Measurements from ENCODE around the gene FAU. TPM values are rescaled to one million over a fixed set of nuclear protein-coding genes. Genes with fewer than 3 reads are reported as not detected.

FAU gene
- total and polyA plus RNA-seq, 4 donors: 174 to 693 (median 613) TPM

DNA sequence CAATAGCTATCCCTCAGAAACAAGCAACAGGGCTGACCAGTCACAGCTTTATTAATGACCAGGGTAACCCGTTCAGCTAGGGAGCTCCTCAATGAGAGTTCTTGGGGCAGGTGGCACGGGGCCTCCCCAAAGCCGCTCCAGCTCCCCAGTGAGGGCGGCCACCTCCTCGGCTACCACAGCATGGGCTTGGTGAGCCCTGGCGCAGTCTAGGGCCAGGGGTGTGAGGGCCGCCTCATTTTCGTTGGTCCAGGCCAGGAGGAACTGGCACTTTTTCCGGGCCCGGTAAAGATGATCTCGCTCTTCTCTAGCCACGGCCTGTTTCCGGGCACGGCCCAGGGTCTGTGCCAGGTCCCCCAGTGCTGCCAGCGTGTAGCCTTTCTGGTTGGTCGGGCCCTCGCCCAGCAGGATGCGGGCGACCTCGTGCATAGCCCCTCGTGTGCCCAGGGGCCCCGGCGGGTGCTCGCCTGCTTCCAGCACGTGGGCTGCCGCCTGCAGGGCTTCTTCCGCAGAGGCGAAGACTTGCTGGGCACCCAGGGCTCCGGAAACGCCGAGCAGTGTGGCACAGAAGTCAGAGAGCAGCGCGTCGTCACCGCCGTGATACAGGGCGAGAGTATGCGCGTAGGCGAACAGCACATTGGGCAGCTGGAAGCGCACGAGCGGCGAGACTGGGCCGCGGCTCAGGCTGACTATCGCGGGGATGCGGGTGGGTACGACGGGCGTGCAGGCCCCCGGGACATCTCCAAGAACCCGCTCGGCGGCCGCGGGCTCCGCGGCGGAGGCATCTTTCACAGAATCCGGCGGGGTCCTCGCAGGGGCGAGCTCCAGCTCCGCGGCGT, 5.3 kb downstream of the FAU start:
- Histone ChIP-seq H3K27ac (ENCODE audit: low read depth, low read length) (peak overlapping the region; percentile 84), H3K4me1 (ENCODE audit: control insufficient read depth, insufficient read depth, low read length) (peaks cover 71% of the 10 kb centered on the region), H3K27me3 (ENCODE audit: control insufficient read depth, insufficient read depth, low read length) (no peaks in the 10 kb centered on the region), H3K36me3 (ENCODE audit: control insufficient read depth, insufficient read depth, low read length) (peaks cover 67% of the 10 kb centered on the region), H3K9me3 (ENCODE audit: control insufficient read depth, insufficient read depth, low read length) (no peaks in the 10 kb centered on the region), H3K4me3 (ENCODE audit: low read depth, low read length) (peak overlapping the region; percentile 94)
- peak in 2 of 6 donors; percentile 27 to 33 for DNase-seq (ENCODE audit: low read depth in 4 of 6, low spot score in 6 of 6)
- WGBS (ENCODE audit: insufficient coverage): 19% methylated on average over 68 of the region's 68 CpGs

DNA sequence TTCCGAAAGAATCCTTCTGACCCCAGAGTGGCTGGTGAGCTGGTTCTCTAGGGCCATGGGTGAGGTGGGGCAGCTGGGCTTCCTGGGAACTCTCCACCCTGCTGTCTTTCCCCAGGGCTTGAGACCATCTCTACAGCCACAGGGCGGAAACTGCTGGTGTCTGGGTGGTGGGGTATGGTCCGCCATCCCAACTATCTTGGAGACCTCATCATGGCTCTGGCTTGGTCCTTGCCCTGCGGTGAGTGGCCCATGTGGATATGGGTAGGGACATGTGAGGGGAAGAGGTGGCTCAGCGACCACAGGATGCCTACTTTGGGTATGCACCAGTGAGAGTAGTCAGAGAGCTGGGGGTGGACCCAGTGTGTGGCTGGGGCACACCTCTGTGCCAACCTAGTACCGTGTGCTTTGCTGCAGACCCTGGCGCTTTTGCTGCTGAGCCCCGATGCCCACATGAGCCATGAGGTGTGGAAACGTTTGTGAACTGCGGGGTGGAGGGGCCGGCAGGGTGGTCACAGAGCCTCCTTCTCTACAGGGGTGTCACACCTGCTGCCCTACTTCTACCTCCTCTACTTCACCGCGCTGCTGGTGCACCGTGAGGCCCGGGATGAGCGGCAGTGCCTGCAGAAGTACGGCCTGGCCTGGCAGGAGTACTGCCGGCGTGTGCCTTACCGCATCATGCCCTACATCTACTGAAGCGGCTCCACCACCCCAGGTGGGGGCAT, 6.4 kb downstream of the FAU start:
- no peak for DNase-seq (ENCODE audit: low read depth in 4 of 6, low spot score in 6 of 6)
- peaks cover 72% of the 10 kb centered on the region for H3K4me1 ChIP-seq (ENCODE audit: control insufficient read depth, insufficient read depth, low read length)
- H3K27ac ChIP-seq (ENCODE audit: low read depth, low read length): no peak overlapping the region
- H3K4me3 ChIP-seq (ENCODE audit: low read depth, low read length): no peak overlapping the region
- no peaks in the 10 kb centered on the region for H3K9me3 ChIP-seq (ENCODE audit: control insufficient read depth, insufficient read depth, low read length)
- 94% methylated on average over 19 of the region's 21 CpGs for WGBS (ENCODE audit: insufficient coverage)
- peaks cover 74% of the 10 kb centered on the region for H3K36me3 ChIP-seq (ENCODE audit: control insufficient read depth, insufficient read depth, low read length)
- no peaks in the 10 kb centered on the region for H3K27me3 ChIP-seq (ENCODE audit: control insufficient read depth, insufficient read depth, low read length)

DNA sequence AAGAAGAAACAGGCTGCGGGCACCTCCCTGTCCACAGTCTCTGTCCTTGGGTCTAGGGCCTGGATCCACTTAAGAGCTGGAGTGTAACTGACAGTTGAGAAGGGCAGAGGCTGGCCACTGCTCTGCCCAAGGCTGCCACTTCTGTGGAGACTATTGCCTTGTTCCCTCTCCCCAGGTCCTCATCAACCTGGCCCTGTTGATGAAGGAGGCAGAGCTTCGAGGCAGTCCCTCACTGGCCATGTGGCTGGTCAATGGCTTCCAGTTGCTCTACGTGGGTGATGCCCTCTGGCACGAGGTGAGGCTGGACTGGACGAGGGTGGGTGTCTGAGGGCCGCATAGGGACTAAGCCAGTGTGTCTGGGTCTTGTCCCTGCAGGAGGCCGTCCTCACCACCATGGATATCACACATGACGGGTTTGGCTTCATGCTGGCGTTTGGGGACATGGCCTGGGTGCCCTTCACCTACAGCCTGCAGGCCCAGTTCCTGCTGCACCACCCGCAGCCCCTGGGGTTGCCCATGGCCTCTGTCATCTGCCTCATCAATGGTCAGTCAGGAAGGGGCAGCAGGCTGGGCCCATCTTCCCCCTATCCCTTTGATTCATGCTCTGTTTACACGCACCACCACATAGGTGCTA, 7.3 kb downstream of the FAU start:
- Histone ChIP-seq H3K4me1 (ENCODE audit: control insufficient read depth, insufficient read depth, low read length) (peaks cover 75% of the 10 kb centered on the region), H3K27ac (ENCODE audit: low read depth, low read length) (no peak overlapping the region), H3K9me3 (ENCODE audit: control insufficient read depth, insufficient read depth, low read length) (no peaks in the 10 kb centered on the region), H3K4me3 (ENCODE audit: low read depth, low read length) (no peak overlapping the region), H3K27me3 (ENCODE audit: control insufficient read depth, insufficient read depth, low read length) (no peaks in the 10 kb centered on the region), H3K36me3 (ENCODE audit: control insufficient read depth, insufficient read depth, low read length) (peaks cover 74% of the 10 kb centered on the region)
- 93% methylated on average over 11 of the region's 11 CpGs for WGBS (ENCODE audit: insufficient coverage)
- no peak for DNase-seq (ENCODE audit: low read depth in 4 of 6, low spot score in 6 of 6)

DNA sequence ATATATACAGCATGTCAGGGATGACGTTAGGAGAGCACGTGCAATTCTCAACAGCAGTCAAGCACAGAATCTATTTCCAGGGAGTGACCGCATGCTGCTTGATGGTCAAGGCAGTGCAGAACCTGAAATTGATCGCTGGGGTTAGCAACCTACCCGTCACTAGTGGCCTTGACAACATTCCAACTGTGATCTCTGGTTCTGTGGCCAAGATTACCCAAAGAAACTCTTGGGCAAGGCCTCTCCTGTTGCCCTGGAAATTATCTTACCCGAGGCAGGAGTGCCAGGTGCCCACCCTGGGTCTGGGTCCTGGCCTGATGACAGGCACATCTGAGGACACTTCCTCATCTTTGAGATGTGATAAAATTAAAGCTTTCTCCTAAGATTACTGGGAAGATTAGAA, 8.1 kb downstream of the FAU start:
- Histone ChIP-seq H3K4me3 (ENCODE audit: low read depth, low read length) (no peak overlapping the region), H3K27me3 (ENCODE audit: control insufficient read depth, insufficient read depth, low read length) (no peaks in the 10 kb centered on the region), H3K27ac (ENCODE audit: low read depth, low read length) (no peak overlapping the region), H3K9me3 (ENCODE audit: control insufficient read depth, insufficient read depth, low read length) (no peaks in the 10 kb centered on the region), H3K4me1 (ENCODE audit: control insufficient read depth, insufficient read depth, low read length) (peaks cover 75% of the 10 kb centered on the region), H3K36me3 (ENCODE audit: control insufficient read depth, insufficient read depth, low read length) (peaks cover 74% of the 10 kb centered on the region)
- WGBS (ENCODE audit: insufficient coverage): 90% methylated on average over 6 of the region's 6 CpGs
- DNase-seq (ENCODE audit: low read depth in 4 of 6, low spot score in 6 of 6): no peak

DNA sequence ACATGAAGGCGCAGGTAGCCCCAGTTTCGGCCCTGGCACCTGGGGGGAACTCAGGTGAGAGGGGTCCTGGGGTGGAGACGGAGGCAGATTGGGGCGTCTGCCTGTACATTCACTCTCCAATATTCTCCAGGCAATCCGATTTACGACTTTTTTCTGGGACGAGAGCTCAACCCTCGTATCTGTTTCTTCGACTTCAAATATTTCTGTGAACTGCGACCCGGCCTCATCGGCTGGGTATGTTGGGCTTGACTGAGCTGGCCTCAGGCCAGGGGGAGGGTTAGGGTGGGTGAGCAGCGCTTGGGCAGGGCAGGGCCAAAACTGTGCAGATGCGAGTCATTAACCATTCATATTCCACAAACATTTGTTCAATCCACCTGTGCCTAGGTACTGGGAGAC, 8.6 kb downstream of the FAU start:
- Histone ChIP-seq H3K4me3 (ENCODE audit: low read depth, low read length) (peak overlapping the region; percentile 77), H3K9me3 (ENCODE audit: control insufficient read depth, insufficient read depth, low read length) (no peaks in the 10 kb centered on the region), H3K4me1 (ENCODE audit: control insufficient read depth, insufficient read depth, low read length) (peaks cover 75% of the 10 kb centered on the region), H3K27ac (ENCODE audit: low read depth, low read length) (peak overlapping the region; percentile 78), H3K36me3 (ENCODE audit: control insufficient read depth, insufficient read depth, low read length) (peaks cover 76% of the 10 kb centered on the region), H3K27me3 (ENCODE audit: control insufficient read depth, insufficient read depth, low read length) (no peaks in the 10 kb centered on the region)
- WGBS (ENCODE audit: insufficient coverage): 31% methylated on average over 8 of the region's 14 CpGs
- DNase-seq (ENCODE audit: low read depth in 4 of 6, low spot score in 6 of 6): peak in 1 of 6 donors; percentile 26

DNA sequence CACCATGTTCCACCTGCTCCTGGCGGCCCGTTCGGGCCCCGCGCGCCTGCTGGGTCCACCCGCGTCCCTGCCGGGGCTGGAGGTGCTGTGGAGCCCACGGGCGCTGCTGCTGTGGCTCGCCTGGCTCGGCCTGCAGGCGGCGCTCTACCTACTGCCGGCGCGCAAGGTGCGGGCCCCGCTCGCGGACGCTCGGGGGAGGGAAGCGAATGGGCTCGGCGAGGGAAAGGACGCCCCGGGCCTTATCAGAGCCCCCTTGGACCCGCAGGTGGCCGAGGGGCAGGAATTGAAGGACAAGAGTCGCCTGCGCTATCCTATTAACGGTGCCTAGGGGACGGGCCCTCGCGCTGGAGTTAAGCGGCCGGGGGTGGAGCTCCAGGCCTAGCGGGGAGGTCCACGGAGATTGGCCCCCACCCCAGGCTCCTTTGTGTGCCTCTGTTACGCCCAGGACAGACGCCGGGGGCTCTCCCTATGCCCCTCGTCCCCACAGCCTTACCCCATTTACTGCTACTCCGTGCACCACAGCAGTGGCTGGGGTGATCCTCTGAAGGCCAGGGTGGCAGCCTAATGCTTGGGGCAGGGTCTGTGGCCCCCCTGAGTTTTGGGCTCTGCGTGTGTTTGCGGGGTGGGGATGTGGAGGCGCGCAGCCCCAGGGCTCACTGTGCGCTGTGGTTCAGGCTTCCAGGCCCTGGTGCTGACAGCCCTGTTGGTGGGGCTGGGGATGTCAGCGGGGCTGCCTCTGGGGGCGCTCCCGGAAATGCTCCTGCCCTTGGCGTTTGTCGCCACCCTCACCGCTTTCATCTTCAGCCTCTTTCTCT, 9.2 kb downstream of the FAU start:
- no peaks in the 10 kb centered on the region for H3K27me3 ChIP-seq (ENCODE audit: control insufficient read depth, insufficient read depth, low read length)
- under 1% methylated on average over 52 of the region's 57 CpGs for WGBS (ENCODE audit: insufficient coverage)
- peak overlapping the region; percentile 88 for H3K27ac ChIP-seq (ENCODE audit: low read depth, low read length)
- H3K36me3 ChIP-seq (ENCODE audit: control insufficient read depth, insufficient read depth, low read length): peaks cover 76% of the 10 kb centered on the region
- peak in 2 of 6 donors; percentile 78 to 83 for DNase-seq (ENCODE audit: low read depth in 4 of 6, low spot score in 6 of 6)
- H3K4me3 ChIP-seq (ENCODE audit: low read depth, low read length): peak overlapping the region; percentile 77
- H3K9me3 ChIP-seq (ENCODE audit: control insufficient read depth, insufficient read depth, low read length): no peaks in the 10 kb centered on the region
- peaks cover 69% of the 10 kb centered on the region for H3K4me1 ChIP-seq (ENCODE audit: control insufficient read depth, insufficient read depth, low read length)

DNA sequence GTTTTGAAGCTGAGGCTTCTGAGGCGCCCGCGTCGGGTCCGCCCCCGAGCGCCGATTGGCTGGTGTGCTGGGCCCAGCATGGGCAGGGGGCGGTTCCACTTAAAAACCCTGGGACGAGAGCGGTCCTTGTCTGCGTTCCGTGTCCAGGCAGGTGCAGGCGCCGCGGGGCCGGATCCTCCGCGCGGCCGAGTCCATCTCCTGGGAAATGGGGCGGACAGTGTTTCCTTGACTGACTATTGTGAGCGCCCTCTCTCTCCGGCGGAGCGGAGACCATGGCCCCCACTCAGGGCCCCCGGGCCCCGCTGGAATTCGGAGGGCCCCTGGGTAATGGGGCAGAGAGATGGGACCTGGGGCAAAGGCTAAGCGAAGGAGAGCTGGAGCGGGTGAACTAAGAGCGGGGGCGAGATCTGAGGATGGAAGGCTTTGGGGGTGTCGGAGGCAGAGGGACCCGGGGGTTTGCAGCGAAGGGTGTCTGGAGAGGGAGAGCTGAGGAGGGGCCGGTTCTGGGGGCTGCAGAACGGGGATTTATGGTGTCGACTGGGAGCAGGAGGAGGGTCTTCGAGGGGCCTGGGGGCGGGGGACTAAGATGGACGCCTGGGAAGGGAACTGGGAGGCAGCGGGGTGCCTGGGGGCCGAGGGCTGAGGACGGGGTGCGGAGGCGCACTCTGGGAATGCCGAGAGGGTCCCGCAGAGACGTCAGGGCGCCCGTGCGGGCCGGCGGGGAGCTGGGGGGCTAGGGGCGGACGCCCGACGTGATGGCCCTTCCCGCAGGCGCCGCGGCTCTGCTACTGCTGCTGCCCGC, 10.0 kb downstream of the FAU start, which contains the start of gene TM7SF2:
Gene TM7SF2, plus strand, starts transcription at position 129 of the 802 bp plus-strand sequence. Its CDS starts 144 bp downstream, at position 273.
- Histone ChIP-seq H3K36me3 (ENCODE audit: control insufficient read depth, insufficient read depth, low read length) (peaks cover 84% of the 10 kb centered on the region), H3K4me1 (ENCODE audit: control insufficient read depth, insufficient read depth, low read length) (peaks cover 64% of the 10 kb centered on the region), H3K27ac (ENCODE audit: low read depth, low read length) (peak within 1 kb of the TSS; percentile 88), H3K4me3 (ENCODE audit: low read depth, low read length) (peak within 1 kb of the TSS; percentile 77), H3K9me3 (ENCODE audit: control insufficient read depth, insufficient read depth, low read length) (no peaks in the 10 kb centered on the region), H3K27me3 (ENCODE audit: control insufficient read depth, insufficient read depth, low read length) (no peaks in the 10 kb centered on the region)
- WGBS (ENCODE audit: insufficient coverage): under 1% methylated on average over 62 of the region's 64 CpGs
- peak; percentile 76 to 99 (median 95) for DNase-seq (ENCODE audit: low read depth in 4 of 6, low spot score in 6 of 6)

DNA sequence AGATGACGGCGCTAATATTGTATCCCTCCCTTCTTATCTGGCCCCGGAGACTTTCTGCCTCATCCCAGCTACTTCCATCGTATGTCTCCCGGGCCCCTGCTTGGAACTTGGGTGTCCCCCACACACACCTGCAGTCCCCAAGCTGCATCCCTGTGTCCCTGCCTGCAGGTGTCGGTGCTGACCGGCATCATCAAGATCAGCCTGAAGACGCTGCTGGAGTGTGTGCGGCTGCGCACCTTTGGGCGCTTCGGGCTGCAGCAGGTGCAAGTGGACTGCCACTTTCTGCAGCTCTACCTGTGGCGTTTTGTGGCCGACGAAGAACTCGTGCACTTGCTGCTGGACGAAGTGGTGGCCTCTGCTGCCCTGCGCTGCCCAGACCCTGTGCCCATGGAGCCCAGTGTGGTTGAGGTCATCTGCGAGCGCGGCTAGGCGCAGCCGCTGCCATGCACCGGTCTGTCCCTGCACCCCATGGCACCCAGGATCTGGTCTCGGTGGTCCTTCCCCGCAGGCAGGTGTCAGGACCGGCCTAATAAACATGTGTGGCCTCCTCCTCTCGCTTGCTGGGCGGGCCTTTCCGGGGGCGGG, 10.7 kb downstream of the FAU start:
- Histone ChIP-seq H3K4me3 (ENCODE audit: low read depth, low read length) (peak overlapping the region; percentile 77), H3K27ac (ENCODE audit: low read depth, low read length) (peak overlapping the region; percentile 88), H3K36me3 (ENCODE audit: control insufficient read depth, insufficient read depth, low read length) (peaks cover 79% of the 10 kb centered on the region), H3K4me1 (ENCODE audit: control insufficient read depth, insufficient read depth, low read length) (peaks cover 57% of the 10 kb centered on the region), H3K9me3 (ENCODE audit: control insufficient read depth, insufficient read depth, low read length) (no peaks in the 10 kb centered on the region), H3K27me3 (ENCODE audit: control insufficient read depth, insufficient read depth, low read length) (no peaks in the 10 kb centered on the region)
- DNase-seq (ENCODE audit: low read depth in 4 of 6, low spot score in 6 of 6): no peak
- WGBS (ENCODE audit: insufficient coverage): 52% methylated on average over 31 of the region's 31 CpGs

Measured in spinal cord (tissue), 10 donors.